ENCODE measurements around the gene APPL1. TPM values are rescaled to one million over a fixed set of nuclear protein-coding genes. Genes with fewer than 3 reads are reported as not detected.

APPL1 gene
- total and polyA plus RNA-seq, 10 of the 15 experiments (the other 5 are each of a cell fraction or from before 2014, with no cell fraction given), result 15.0 to 77.6 (median 40.2) TPM

DNA sequence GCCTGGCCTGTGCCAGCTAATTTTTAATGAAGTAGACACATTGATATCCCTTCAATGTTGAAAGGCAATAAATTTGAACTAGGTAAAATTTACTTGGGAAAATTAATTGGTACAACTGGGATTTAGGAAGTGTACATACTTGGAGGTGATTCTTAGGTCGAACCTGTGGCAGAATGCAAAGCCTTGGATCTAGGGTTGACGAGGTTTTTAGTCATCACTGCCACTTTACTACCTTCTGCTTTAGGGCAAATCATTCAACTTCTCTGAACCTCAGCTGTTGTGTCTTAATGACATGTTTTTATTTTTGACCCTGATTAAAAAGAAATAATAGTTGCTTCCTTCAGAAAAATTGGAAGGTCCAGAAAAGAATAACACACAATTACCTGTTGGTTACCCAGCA, 2.5 kb downstream of the APPL1 start:
- SMC1A ChIA-PET (ENCODE audit: uncharacterized antibody, unreplicated experiment), result interaction anchor here (0.6 kb wide), 1 partner anchor 158 kb away, joined by 4 read pairs; no protein-coding TSS in a partner anchor
- no peak for FAIRE-seq
- Histone ChIP-seq H3K27me3 (replicated peaks in 1 of 2; ENCODE audit: control insufficient read depth in 2 of 2, insufficient read depth in 2 of 2, low read length in 1 of 2) (no peaks in the 10 kb centered on the region), H3K79me2 (ENCODE audit: control insufficient read depth, insufficient read depth, low read length) (peaks cover 61% of the 10 kb centered on the region), H3K4me1 (ENCODE audit: control insufficient read depth, insufficient read depth, low read length) (peaks cover 17% of the 10 kb centered on the region), H3K36me3 (ENCODE audit: control insufficient read depth in 2 of 2, insufficient read depth in 2 of 2, low read length in 1 of 2) (no peaks in the 10 kb centered on the region), H3K27ac (ENCODE audit: control insufficient read depth, insufficient read depth) (no peak overlapping the region), H2AFZ (ENCODE audit: control insufficient read depth, low read depth, low read length) (no peak overlapping the region), H3K9me3 (replicated peaks; ENCODE audit: control insufficient read depth, insufficient read depth, low read length) (no peaks in the 10 kb centered on the region; the same call in 2 of the 3 replicates), H3K9ac (ENCODE audit: control insufficient read depth, insufficient read depth, low read length) (peak overlapping the region; percentile 18; the same call in 1 of the 2 replicates), H3K4me2 (ENCODE audit: control insufficient read depth, insufficient read depth) (peak overlapping the region; percentile 80), H3K4me3 (peak overlapping the region; percentile 89; the same call in 1 of the 2 replicates), H4K20me1 (ENCODE audit: control insufficient read depth, insufficient read depth) (no peaks in the 10 kb centered on the region)
- DNase-seq (ENCODE audit: low read depth, low spot score), result no peak
- RAD21 ChIA-PET (ENCODE audit: unreplicated experiment), result interaction anchor here (0.7 kb wide), 1 partner anchor 34 kb away, joined by 3 read pairs; no protein-coding TSS in a partner anchor
- in situ Hi-C loops (cut with MboI), result no loop called here
- ATAC-seq, result no peak
- 95% methylated on average over 2 of the region's 2 CpGs for WGBS (ENCODE audit: insufficient coverage, insufficient replicate concordance, low lambda C conversion rate, missing lambda C conversion rate)
- POLR2A ChIA-PET, result interaction anchor here (0.6 kb wide), 1 partner anchor 776 kb away, joined by 3 read pairs; no protein-coding TSS in a partner anchor
- BruUV-seq (replicated peaks), result TSS peak; percentile 43
- CTCF ChIA-PET, result interaction anchor here (0.7 kb wide), 1 partner anchor 38 kb away, joined by 3 read pairs; no protein-coding TSS in a partner anchor
- intact Hi-C loops (cut with micrococcal nuclease; ENCODE audit: unreplicated experiment), result no loop called here
- TF ChIP-seq HCFC1 (IDR thresholded peaks at IDR 0.05; ENCODE audit: low read length) (no peak), NFYB (IDR thresholded peaks at IDR 0.05; ENCODE audit: insufficient read depth, low read depth, low read length) (no peak), SMARCA5 (IDR thresholded peaks at IDR 0.05) (no peak), ZSCAN29 (IDR thresholded peaks at IDR 0.05) (no peak), SMC3 (IDR thresholded peaks at IDR 0.05; ENCODE audit: borderline replicate concordance, low read length) (no peak), ASH2L (IDR thresholded peaks at IDR 0.05; ENCODE audit: borderline replicate concordance, low read depth) (no peak), BHLHE40 (IDR thresholded peaks at IDR 0.05; ENCODE audit: borderline replicate concordance in 1 of 2, low read depth in 2 of 2, low read length in 1 of 2) (no peak), HDGF (IDR thresholded peaks at IDR 0.05) (no peak), PAX5 (IDR thresholded peaks at IDR 0.05; ENCODE audit: borderline replicate concordance, low read depth, low read length) (no peak), EED (IDR thresholded peaks at IDR 0.05; ENCODE audit: low read depth) (no peak), SRF (IDR thresholded peaks at IDR 0.05; ENCODE audit: low read depth in 2 of 2, low read length in 2 of 2) (no peak)
- TF ChIP-seq, protein P1, sequence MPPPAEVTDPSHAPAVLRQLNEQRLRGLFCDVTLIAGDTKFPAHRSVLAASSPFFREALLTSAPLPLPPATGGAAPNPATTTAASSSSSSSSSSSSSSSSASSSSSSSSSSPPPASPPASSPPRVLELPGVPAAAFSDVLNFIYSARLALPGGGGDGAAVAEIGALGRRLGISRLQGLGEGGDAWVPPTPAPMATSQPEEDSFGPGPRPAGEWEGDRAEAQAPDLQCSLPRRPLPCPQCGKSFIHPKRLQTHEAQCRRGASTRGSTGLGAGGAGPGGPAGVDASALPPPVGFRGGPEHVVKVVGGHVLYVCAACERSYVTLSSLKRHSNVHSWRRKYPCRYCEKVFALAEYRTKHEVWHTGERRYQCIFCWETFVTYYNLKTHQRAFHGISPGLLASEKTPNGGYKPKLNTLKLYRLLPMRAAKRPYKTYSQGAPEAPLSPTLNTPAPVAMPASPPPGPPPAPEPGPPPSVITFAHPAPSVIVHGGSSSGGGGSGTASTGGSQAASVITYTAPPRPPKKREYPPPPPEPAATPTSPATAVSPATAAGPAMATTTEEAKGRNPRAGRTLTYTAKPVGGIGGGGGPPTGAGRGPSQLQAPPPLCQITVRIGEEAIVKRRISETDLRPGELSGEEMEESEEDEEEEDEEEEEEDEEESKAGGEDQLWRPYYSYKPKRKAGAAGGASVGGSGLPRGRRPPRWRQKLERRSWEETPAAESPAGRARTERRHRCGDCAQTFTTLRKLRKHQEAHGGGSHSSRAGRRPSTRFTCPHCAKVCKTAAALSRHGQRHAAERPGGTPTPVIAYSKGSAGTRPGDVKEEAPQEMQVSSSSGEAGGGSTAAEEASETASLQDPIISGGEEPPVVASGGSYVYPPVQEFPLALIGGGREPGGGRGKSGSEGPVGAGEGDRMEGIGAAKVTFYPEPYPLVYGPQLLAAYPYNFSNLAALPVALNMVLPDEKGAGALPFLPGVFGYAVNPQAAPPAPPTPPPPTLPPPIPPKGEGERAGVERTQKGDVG (CRISPR knock-in tag; IDR thresholded peaks at IDR 0.05), result no peak
- TF ChIP-seq, protein P2, sequence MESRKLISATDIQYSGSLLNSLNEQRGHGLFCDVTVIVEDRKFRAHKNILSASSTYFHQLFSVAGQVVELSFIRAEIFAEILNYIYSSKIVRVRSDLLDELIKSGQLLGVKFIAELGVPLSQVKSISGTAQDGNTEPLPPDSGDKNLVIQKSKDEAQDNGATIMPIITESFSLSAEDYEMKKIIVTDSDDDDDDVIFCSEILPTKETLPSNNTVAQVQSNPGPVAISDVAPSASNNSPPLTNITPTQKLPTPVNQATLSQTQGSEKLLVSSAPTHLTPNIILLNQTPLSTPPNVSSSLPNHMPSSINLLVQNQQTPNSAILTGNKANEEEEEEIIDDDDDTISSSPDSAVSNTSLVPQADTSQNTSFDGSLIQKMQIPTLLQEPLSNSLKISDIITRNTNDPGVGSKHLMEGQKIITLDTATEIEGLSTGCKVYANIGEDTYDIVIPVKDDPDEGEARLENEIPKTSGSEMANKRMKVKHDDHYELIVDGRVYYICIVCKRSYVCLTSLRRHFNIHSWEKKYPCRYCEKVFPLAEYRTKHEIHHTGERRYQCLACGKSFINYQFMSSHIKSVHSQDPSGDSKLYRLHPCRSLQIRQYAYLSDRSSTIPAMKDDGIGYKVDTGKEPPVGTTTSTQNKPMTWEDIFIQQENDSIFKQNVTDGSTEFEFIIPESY (IDR thresholded peaks at IDR 0.05), result no peak
- TF ChIP-seq, protein P3, sequence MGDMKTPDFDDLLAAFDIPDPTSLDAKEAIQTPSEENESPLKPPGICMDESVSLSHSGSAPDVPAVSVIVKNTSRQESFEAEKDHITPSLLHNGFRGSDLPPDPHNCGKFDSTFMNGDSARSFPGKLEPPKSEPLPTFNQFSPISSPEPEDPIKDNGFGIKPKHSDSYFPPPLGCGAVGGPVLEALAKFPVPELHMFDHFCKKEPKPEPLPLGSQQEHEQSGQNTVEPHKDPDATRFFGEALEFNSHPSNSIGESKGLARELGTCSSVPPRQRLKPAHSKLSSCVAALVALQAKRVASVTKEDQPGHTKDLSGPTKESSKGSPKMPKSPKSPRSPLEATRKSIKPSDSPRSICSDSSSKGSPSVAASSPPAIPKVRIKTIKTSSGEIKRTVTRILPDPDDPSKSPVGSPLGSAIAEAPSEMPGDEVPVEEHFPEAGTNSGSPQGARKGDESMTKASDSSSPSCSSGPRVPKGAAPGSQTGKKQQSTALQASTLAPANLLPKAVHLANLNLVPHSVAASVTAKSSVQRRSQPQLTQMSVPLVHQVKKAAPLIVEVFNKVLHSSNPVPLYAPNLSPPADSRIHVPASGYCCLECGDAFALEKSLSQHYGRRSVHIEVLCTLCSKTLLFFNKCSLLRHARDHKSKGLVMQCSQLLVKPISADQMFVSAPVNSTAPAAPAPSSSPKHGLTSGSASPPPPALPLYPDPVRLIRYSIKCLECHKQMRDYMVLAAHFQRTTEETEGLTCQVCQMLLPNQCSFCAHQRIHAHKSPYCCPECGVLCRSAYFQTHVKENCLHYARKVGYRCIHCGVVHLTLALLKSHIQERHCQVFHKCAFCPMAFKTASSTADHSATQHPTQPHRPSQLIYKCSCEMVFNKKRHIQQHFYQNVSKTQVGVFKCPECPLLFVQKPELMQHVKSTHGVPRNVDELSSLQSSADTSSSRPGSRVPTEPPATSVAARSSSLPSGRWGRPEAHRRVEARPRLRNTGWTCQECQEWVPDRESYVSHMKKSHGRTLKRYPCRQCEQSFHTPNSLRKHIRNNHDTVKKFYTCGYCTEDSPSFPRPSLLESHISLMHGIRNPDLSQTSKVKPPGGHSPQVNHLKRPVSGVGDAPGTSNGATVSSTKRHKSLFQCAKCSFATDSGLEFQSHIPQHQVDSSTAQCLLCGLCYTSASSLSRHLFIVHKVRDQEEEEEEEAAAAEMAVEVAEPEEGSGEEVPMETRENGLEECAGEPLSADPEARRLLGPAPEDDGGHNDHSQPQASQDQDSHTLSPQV (IDR thresholded peaks at IDR 0.05), result no peak

All from GM12878 (cell line).